ENCODE results near the gene POLR3K.
A peak's percentile ranks its signal among the peaks of the same experiment; 100 is the strongest.
"Not testable (repeated sequence)": the region's sequence is repeated elsewhere in the genome, so short reads cannot be mapped to it uniquely, and the experiment has no call there.

POLR3K gene

GRCh38 chr16:41439-42068 lies 11.9 kb downstream of the POLR3K start:
- Histone ChIP-seq H3K27me3 (ENCODE audit: insufficient read depth, low read length) (no peaks in the 10 kb centered on the region), H4K20me1 (ENCODE audit: insufficient read depth, low read length) (no peaks in the 10 kb centered on the region), H3K79me2 (ENCODE audit: insufficient read depth, low read length) (no peaks in the 10 kb centered on the region), H3K4me3 (ENCODE audit: low read depth, low read length, poor library complexity, severe bottlenecking) (no peak overlapping the region), H3K36me3 (ENCODE audit: insufficient read depth, low read length) (peaks cover 79% of the 10 kb centered on the region), H3K9ac (ENCODE audit: low read length) (no peak overlapping the region), H3K4me2 (ENCODE audit: low read length) (no peak overlapping the region), H3F3A (ENCODE audit: insufficient read depth, low read length) (no peaks in the 10 kb centered on the region), H3K27ac (ENCODE audit: low read depth, low read length, poor library complexity, severe bottlenecking) (no peak overlapping the region), H2AFZ (ENCODE audit: low read length) (no peak overlapping the region), H3K9me2 (ENCODE audit: low read depth, low read length) (no peaks in the 10 kb centered on the region), H3K4me1 (ENCODE audit: insufficient read depth, low read length, severe bottlenecking) (peaks cover 21% of the 10 kb centered on the region), H3K9me3 (ENCODE audit: low read length) (no peaks in the 10 kb centered on the region)
- TF ChIP-seq CTCF (IDR thresholded peaks at IDR 0.05; ENCODE audit: low read length) (no peak), EZH2 (IDR thresholded peaks at IDR 0.05; ENCODE audit: borderline replicate concordance, low read length) (no peak)

GRCh38 chr16:38941-39892 lies 14.2 kb downstream of the POLR3K start:
- peak overlapping the region; percentile 79 for H3K27ac ChIP-seq (ENCODE audit: low read depth, low read length, poor library complexity, severe bottlenecking)
- H3K9me2 ChIP-seq (ENCODE audit: low read depth, low read length), result no peaks in the 10 kb centered on the region
- H3K79me2 ChIP-seq (ENCODE audit: insufficient read depth, low read length), result no peaks in the 10 kb centered on the region
- H3K9ac ChIP-seq (ENCODE audit: low read length), result peak overlapping the region; percentile 31; the same call in 1 of the 2 replicates
- H3K4me1 ChIP-seq (ENCODE audit: insufficient read depth, low read length, severe bottlenecking), result peaks cover 30% of the 10 kb centered on the region
- H3K36me3 ChIP-seq (ENCODE audit: insufficient read depth, low read length), result peaks cover 66% of the 10 kb centered on the region
- H2AFZ ChIP-seq (ENCODE audit: low read length), result no peak overlapping the region
- H3K9me3 ChIP-seq (ENCODE audit: low read length), result no peaks in the 10 kb centered on the region
- peak overlapping the region; percentile 30; the same call in 1 of the 2 replicates for H3K4me2 ChIP-seq (ENCODE audit: low read length)
- no peak overlapping the region for H3K4me3 ChIP-seq (ENCODE audit: low read depth, low read length, poor library complexity, severe bottlenecking)
- TF ChIP-seq EZH2 (IDR thresholded peaks at IDR 0.05; ENCODE audit: borderline replicate concordance, low read length), result no peak
- TF ChIP-seq CTCF (IDR thresholded peaks at IDR 0.05; ENCODE audit: low read length), result no peak
- no peaks in the 10 kb centered on the region for H3F3A ChIP-seq (ENCODE audit: insufficient read depth, low read length)
- no peaks in the 10 kb centered on the region for H3K27me3 ChIP-seq (ENCODE audit: insufficient read depth, low read length)
- no peaks in the 10 kb centered on the region for H4K20me1 ChIP-seq (ENCODE audit: insufficient read depth, low read length)

DNA sequence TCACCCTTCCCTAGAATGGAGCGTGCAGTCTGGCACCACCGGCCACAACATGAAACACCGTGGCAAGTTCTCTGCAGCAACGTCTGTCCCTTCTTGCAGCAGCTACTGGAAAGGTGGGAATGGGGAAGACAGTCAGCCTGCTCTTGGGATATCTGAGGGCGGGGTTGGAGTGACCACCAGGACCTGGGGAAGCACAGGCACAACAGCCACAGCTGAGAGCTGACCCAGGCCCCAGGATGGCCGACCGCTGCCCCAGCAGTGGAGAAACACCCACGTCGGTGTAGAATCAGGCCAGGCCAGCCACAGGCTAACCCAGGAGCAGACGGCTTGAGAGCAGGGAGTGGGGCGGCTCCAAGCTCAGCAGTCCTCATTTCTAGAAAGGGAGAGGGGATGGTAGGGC lies 15.2 kb downstream of the POLR3K start:
- H4K20me1 ChIP-seq (ENCODE audit: insufficient read depth, low read length); H3K4me2 ChIP-seq (ENCODE audit: low read length); H3K27me3 ChIP-seq (ENCODE audit: insufficient read depth, low read length); H3K9me3 ChIP-seq (ENCODE audit: low read length); H3K79me2 ChIP-seq (ENCODE audit: insufficient read depth, low read length); H3K4me3 ChIP-seq (ENCODE audit: low read depth, low read length, poor library complexity, severe bottlenecking); H3F3A ChIP-seq (ENCODE audit: insufficient read depth, low read length); H3K9me2 ChIP-seq (ENCODE audit: low read depth, low read length); H2AFZ ChIP-seq (ENCODE audit: low read length): not testable (repeated sequence)
- Histone ChIP-seq H3K27ac (ENCODE audit: low read depth, low read length, poor library complexity, severe bottlenecking) (peak overlapping the region; percentile 79), H3K36me3 (ENCODE audit: insufficient read depth, low read length) (peaks cover 57% of the 10 kb centered on the region), H3K9ac (ENCODE audit: low read length) (peak overlapping the region; percentile 19; the same call in 1 of the 2 replicates), H3K4me1 (ENCODE audit: insufficient read depth, low read length, severe bottlenecking) (peaks cover 30% of the 10 kb centered on the region)

Measured in OCI-LY1 (cell line).